ENCODE measurements around the gene GAB2.

DNA sequence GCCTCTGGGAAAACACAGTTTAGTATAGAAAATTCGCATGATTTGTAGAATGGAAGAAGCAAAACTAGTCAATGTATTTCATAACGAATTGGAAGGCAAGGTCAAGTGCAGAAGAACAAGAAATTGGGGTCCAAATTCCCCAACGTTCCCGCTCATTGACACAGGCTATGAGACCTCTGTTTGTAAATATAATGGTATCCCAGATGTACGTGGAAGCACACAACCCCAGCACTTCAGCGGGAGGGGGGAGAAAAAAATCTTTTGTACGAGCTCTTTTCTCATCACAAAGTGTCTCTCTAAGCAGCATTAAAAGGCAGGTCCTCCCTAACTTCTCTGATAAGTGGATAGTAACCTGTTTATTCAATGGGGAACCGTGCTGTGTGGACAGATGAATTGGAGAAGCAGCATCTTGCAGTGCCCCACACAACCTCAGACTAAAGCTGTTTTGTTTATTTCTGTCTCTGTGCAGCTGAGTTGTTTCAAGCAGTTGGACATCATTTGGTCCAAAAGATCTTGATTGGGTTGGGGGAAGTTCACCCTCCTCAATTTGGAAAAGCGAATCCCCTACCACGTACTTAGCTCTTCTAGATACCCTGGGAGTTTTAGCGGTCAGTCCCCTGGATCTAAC lies 1.1 kb upstream of the GAB2 start:
- TF ChIP-seq, protein P1, sequence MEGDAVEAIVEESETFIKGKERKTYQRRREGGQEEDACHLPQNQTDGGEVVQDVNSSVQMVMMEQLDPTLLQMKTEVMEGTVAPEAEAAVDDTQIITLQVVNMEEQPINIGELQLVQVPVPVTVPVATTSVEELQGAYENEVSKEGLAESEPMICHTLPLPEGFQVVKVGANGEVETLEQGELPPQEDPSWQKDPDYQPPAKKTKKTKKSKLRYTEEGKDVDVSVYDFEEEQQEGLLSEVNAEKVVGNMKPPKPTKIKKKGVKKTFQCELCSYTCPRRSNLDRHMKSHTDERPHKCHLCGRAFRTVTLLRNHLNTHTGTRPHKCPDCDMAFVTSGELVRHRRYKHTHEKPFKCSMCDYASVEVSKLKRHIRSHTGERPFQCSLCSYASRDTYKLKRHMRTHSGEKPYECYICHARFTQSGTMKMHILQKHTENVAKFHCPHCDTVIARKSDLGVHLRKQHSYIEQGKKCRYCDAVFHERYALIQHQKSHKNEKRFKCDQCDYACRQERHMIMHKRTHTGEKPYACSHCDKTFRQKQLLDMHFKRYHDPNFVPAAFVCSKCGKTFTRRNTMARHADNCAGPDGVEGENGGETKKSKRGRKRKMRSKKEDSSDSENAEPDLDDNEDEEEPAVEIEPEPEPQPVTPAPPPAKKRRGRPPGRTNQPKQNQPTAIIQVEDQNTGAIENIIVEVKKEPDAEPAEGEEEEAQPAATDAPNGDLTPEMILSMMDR (IDR thresholded peaks at IDR 0.05) = no peak
- TF ChIP-seq POLR2A (IDR thresholded peaks at IDR 0.05) = no peak
- TF ChIP-seq EP300 (IDR thresholded peaks at IDR 0.05) = no peak

All from tibial nerve (tissue), 4 donors.